ENCODE data around the gene ERBIN.

GRCh38 chr5:65903581-65903980 is 22.8 kb upstream of the ERBIN start:
- TF ChIP-seq BHLHE40 (IDR thresholded peaks at IDR 0.05; ENCODE audit: borderline replicate concordance) (no peak), FOXK2 (IDR thresholded peaks at IDR 0.05) (no peak), FOXM1 (IDR thresholded peaks at IDR 0.05; ENCODE audit: borderline replicate concordance) (no peak), NFRKB (IDR thresholded peaks at IDR 0.05) (no peak), TARDBP (IDR thresholded peaks at IDR 0.05) (no peak), SP1 (IDR thresholded peaks at IDR 0.05) (no peak), SUZ12 (IDR thresholded peaks at IDR 0.05) (no peak), FOXA1 (IDR thresholded peaks at IDR 0.05) (no peak)

All from HEK293T (cell line).